ENCODE results near the gene CDKAL1.

- TF ChIP-seq POLR2AphosphoS5 (IDR thresholded peaks at IDR 0.05; ENCODE audit: low read depth, low read length): no peak
- TF ChIP-seq TAF1 (IDR thresholded peaks at IDR 0.05; ENCODE audit: borderline replicate concordance, insufficient read depth, low read length): no peak
These were observed 25.0 kb upstream of the CDKAL1 start for GRCh38 chr6:20509212-20509611.
